ENCODE measurements around the gene NISCH.

DNA sequence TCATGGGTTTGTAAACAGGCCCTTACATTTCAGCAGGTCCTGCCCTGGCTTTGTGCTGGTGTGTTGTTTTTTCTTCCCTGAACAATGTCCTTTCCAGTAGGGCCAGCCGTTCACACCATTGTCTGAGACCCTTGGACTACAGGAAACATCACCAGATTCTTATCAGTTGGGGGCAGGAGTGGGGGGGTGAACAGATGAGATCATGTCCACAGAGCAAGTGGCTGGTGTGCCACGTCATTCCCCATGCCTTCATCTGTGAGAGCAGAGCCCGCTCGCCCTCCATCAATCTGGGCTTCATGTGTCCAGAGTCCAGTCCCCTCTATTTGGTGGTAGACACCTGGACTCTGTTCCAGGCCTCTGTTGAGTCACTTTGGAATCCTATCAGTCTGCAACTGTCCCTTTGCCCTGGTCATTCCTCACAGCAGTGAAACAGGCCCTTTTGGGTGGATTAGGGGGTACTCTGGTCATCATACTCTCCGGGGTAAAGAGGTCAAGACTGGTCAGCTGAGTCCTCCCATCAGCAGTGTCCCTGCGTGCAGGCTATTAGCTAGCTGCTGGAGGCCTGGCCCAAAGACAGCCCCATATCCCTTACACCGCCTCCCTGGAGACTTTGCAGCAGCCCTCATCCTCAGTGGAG lies 25.5 kb upstream of the NISCH start:
- TF ChIP-seq EZH2phosphoT487 (IDR thresholded peaks at IDR 0.05; ENCODE audit: borderline replicate concordance) (no peak), CTCF (conservative IDR thresholded peaks at IDR 0.05; ENCODE audit: low read length) (no peak)
